Left ventricle myocardium inferior (tissue), 1 donor: Measurements from ENCODE around the gene SLC25A21. TPM values are rescaled to one million over a fixed set of nuclear protein-coding genes. Genes with fewer than 3 reads are reported as not detected.

ENCODE experiments used
- DNase-seq: peaks from one replicate; pipeline ENCODE4 v3.0.0-alpha.2; 2020
- H3K27ac ChIP-seq: fragments of 200-600 bp; replicated peaks from 2 replicates; pipeline ENCODE4 v1.8.0; 2021
- H3K27me3 ChIP-seq: fragments of 200-600 bp; 2 replicates; pipeline ENCODE4 v1.8.0; 2021; ENCODE audit warnings: low read depth
- H3K36me3 ChIP-seq: fragments of 200-600 bp; 2 replicates; pipeline ENCODE4 v1.8.0; 2021
- H3K4me1 ChIP-seq: fragments of 200-600 bp; 2 replicates; pipeline ENCODE4 v1.8.0; 2021
- H3K4me3 ChIP-seq: fragments of 200-600 bp; 2 replicates; pipeline ENCODE4 v1.8.0; 2021; ENCODE audit warnings: mild to moderate bottlenecking, moderate library complexity
- H3K9me3 ChIP-seq: fragments of 200-600 bp; replicated peaks from 2 replicates; pipeline ENCODE4 v1.8.0; 2021
- intact Hi-C: fragments of 100-400 bp; cut with micrococcal nuclease; formaldehyde crosslinking; loops from one replicate; pipeline ENCODE4 v1.11.0; 2022
- total RNA-seq: library from RNA; stranded (reverse); fragmentation: NEBNext Ultra II Directional; extraction: Animal tissue kit (Norgen Biotek cat#: 25700); gene quantifications from one replicate; pipeline ENCODE4 v1.2.1, GENCODE V29; 2021
- TF ChIP-seq, protein P1 (sequence below): fragments of 200-600 bp; IDR thresholded peaks from 2 replicates; pipeline ENCODE4 v1.8.0; 2021; ENCODE audit warnings: antibody characterized with exemption, mild to moderate bottlenecking, borderline replicate concordance
- donor health status: DM: no; HTN: yes; CAD: no; lungs with severe emphysema.

Gene SLC25A21
- total RNA-seq, 1 donor from 2014 or later: 0.77 TPM

DNA sequence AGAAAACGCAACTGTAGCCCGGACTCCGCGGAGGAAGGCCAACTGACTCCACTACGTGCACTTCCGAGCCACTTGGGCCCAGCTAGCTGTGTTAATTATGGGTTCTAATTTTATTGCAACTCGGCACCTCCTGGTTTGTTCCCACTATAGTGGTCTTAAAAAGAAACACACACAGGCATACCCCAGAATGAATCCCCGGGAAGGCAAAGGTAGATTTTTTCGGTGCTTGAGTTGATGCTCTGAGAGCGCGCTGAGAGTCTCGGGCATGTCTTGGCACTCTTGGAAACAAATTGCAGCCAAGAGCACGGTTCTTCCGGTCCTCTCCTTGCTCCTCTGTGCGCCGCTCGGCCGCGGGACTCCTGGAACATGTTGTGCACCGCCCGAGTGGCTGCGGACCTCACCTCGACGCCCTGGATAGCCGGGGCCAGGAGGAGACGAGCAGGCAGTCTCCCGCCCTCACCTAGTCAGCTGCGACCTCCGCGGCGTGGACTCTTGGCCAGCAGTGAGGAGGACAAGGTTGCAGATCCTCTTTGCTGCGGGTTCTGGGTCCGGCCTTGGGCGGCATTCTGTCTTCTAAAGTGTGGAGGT lies 517.5 kb downstream of the SLC25A21 start:
- H3K4me3 ChIP-seq: no peak overlapping the region
- peaks cover 100% of the 10 kb centered on the region for H3K27me3 ChIP-seq
- H3K36me3 ChIP-seq: no peaks in the 10 kb centered on the region
- no peaks in the 10 kb centered on the region for H3K9me3 ChIP-seq
- H3K4me1 ChIP-seq: peaks cover 56% of the 10 kb centered on the region
- intact Hi-C loops: no loop called here
- TF ChIP-seq, protein P1, sequence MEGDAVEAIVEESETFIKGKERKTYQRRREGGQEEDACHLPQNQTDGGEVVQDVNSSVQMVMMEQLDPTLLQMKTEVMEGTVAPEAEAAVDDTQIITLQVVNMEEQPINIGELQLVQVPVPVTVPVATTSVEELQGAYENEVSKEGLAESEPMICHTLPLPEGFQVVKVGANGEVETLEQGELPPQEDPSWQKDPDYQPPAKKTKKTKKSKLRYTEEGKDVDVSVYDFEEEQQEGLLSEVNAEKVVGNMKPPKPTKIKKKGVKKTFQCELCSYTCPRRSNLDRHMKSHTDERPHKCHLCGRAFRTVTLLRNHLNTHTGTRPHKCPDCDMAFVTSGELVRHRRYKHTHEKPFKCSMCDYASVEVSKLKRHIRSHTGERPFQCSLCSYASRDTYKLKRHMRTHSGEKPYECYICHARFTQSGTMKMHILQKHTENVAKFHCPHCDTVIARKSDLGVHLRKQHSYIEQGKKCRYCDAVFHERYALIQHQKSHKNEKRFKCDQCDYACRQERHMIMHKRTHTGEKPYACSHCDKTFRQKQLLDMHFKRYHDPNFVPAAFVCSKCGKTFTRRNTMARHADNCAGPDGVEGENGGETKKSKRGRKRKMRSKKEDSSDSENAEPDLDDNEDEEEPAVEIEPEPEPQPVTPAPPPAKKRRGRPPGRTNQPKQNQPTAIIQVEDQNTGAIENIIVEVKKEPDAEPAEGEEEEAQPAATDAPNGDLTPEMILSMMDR: no peak
- H3K27ac ChIP-seq: no peak overlapping the region
- DNase-seq: no peak

DNA sequence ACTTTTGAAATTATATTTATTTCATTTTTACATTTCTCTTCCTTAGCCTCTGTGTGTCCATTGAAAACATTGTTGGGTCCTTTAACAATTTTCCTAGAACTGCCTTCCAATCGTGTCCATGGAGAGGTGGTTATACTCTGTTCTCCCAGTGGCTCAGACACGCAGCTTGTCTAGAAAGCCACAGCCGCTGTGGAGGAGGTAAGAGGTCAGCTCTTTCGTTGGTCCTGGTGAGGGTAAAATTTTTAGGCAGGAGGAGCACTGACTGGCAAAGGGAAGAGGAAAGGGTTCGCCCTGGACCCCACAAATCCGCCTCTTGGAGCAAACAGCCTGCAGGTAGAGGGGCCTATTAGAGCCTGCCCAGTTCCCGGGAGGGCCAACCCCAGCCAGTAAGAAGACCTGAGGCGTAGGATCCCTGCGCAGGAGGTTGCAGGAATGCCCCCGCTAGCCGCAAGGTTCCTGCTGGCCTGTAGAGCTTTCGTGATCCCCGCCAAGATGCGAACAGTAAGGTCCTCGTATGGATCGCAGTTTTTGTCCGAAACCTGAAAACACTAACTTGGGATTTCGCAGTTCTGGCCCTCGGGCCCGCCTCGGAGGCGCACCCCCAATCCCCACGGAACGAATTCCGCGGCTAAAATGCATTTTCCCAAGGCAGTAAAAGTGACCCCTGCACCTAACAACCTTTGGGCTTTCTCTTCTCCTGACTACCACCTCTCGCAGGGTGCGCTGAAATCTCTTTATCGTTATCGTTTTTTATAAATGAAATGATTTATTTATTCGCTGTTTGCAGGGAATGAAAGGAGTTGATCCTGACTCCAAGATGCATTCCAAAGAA lies 518.2 kb downstream of the SLC25A21 start:
- Histone ChIP-seq H3K36me3 (no peaks in the 10 kb centered on the region), H3K4me1 (peaks cover 50% of the 10 kb centered on the region), H3K27me3 (peaks cover 100% of the 10 kb centered on the region), H3K9me3 (no peaks in the 10 kb centered on the region), H3K27ac (no peak overlapping the region), H3K4me3 (no peak overlapping the region)
- DNase-seq: no peak
- TF ChIP-seq, protein P1: no peak
- intact Hi-C loops: no loop called here

DNA sequence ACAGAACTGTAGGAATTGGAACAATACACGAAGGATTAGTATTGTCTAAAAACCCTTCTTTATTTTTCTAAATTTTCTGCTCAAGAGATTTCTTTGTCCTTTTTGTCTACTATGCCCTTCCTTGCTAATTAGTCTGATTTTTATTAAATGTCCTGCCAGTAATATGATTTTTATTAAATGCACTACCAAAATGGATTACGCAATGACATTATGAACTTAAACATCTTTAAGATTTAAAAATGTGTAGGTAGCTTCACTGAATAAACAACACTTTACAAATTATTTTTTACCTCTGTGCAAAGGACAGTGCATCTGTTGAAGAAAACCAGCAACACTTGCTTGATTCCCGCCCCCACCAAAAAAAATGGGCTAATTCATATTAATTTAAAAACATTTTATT lies 519.0 kb downstream of the SLC25A21 start:
- no peaks in the 10 kb centered on the region for H3K36me3 ChIP-seq
- intact Hi-C loops: no loop called here
- no peaks in the 10 kb centered on the region for H3K9me3 ChIP-seq
- no peak overlapping the region for H3K4me3 ChIP-seq
- H3K4me1 ChIP-seq: peaks cover 45% of the 10 kb centered on the region
- no peak overlapping the region for H3K27ac ChIP-seq
- peaks cover 100% of the 10 kb centered on the region for H3K27me3 ChIP-seq
- TF ChIP-seq, protein P1: no peak
- DNase-seq: no peak

DNA sequence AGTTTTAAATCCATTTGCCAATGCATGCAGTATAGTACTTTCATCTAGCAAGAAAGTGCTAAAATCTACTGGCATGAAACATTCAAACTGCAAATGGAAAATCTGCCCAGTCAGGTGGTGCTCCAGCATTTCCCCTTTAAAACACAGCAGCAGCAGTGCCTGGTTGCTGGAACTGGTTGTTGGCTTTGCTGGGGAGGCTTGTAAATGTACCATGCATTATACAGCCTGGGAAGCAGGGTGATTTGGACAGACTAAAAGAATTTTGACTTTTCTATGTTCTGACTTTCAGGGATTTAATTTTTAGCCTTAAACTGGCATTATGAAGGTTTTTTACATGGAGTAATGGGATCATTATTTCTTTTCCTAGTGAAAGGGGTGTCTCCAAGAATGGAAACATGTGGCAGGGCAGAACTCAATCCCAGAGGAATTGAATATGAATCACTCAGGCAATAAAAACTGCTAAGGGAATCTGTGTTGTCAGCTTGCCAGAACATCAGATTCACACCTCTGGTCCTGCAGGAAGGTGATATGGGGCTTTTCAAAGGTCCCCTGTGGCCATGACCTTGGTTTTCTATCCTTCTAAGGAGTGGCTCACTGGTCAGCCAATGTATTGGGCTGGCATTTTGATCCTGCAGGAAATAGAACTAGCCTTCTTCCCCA lies 519.7 kb downstream of the SLC25A21 start:
- Histone ChIP-seq H3K27me3 (peaks cover 100% of the 10 kb centered on the region), H3K27ac (no peak overlapping the region), H3K36me3 (no peaks in the 10 kb centered on the region), H3K4me1 (peaks cover 45% of the 10 kb centered on the region), H3K9me3 (no peaks in the 10 kb centered on the region), H3K4me3 (no peak overlapping the region)
- TF ChIP-seq, protein P1: no peak
- intact Hi-C loops: no loop called here
- DNase-seq: no peak

DNA sequence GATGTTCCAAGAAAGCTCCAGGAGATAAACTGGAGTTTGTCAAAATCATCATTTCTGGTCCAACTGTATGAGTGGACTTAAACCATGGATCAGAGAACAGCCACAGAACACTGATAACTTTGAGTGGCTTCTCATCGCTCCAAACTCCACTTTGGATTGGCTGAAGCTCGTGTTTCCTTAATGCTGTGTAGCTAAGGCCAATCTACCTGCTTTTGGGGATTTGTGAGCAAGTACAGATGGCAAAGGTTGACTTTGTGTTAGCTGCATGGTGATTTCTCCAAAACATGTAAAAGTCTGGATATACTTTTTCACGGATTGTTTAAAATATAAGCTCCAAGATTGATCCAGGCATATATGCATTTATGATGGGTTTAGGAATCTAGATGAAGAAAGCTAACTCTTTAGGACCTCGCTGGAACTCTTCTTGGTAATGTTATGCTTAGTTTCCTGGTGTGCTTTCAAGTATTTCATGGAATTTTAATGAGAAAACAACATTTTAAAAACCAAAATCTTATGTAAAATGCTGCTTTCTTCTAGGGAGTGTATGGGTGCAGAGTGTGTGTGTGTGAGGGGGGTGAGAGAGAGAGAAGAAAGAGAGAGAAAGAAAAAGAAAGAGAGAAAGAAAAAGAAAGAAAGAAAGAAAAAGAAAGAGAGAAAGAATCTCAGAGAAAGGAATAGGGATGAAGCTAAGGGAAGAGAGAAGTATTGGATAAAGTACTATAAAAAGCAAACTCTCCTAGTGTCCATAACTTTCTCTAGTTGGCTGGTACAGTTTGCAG lies 522.3 kb downstream of the SLC25A21 start:
- DNase-seq: no peak
- TF ChIP-seq, protein P1: no peak
- Histone ChIP-seq H3K4me3 (no peak overlapping the region), H3K4me1 (peaks cover 29% of the 10 kb centered on the region), H3K9me3 (no peaks in the 10 kb centered on the region), H3K36me3 (no peaks in the 10 kb centered on the region), H3K27ac (no peak overlapping the region), H3K27me3 (peaks cover 100% of the 10 kb centered on the region)
- intact Hi-C loops: no loop called here
